Measurements from ENCODE around the gene SLC40A1. TPM values are rescaled to one million over a fixed set of nuclear protein-coding genes. Genes with fewer than 3 reads are reported as not detected.
A peak's percentile ranks its signal among the peaks of the same experiment; 100 is the strongest.

SLC40A1 gene
- total and polyA plus RNA-seq, 2 of the 13 experiments (the other 11 are each of a cell fraction or from before 2014, with no cell fraction given), result 10.6 to 24.9 TPM

- peak in 1 of 2 experiments; percentile 51; a peak in 1 of 4 replicates for TF ChIP-seq ATF4 (CRISPR knock-in tag; IDR thresholded peaks at IDR 0.05)
- no peak for TF ChIP-seq ZNF367 (CRISPR knock-in tag; IDR thresholded peaks at IDR 0.05; ENCODE audit: borderline replicate concordance)
- peak; percentile 89 for TF ChIP-seq NFIC (IDR thresholded peaks at IDR 0.05; ENCODE audit: low read length)
- TF ChIP-seq REL (CRISPR knock-in tag; conservative IDR thresholded peaks at IDR 0.05), result no peak
- peak; percentile 76 for TF ChIP-seq CREM (IDR thresholded peaks at IDR 0.05)
- no peak for TF ChIP-seq CREM (CRISPR knock-in tag; IDR thresholded peaks at IDR 0.05)
- TF ChIP-seq SALL1 (CRISPR knock-in tag; IDR thresholded peaks at IDR 0.05), result no peak
- TF ChIP-seq NCOA2 (CRISPR knock-in tag; IDR thresholded peaks at IDR 0.05), result peak; percentile 86
- peak; percentile 6; the same call in 1 of the 2 replicates for TF ChIP-seq FOXK2 (IDR thresholded peaks at IDR 0.05)
- TF ChIP-seq HDAC2 (CRISPR knock-in tag; IDR thresholded peaks at IDR 0.05), result 0 out of 2 replicates have a peak, but pooled peaks have one; percentile 26
- TF ChIP-seq BHLHE40 (IDR thresholded peaks at IDR 0.05; ENCODE audit: low read length), result peak; percentile 87
- TF ChIP-seq ZFYVE20 (CRISPR knock-in tag; IDR thresholded peaks at IDR 0.05; ENCODE audit: borderline replicate concordance, low read depth), result no peak
- TF ChIP-seq AFF4 (CRISPR knock-in tag; IDR thresholded peaks at IDR 0.05), result no peak
- no peak for TF ChIP-seq LBX2 (CRISPR knock-in tag; IDR thresholded peaks at IDR 0.05; ENCODE audit: borderline replicate concordance)
- 0 out of 2 replicates have a peak, but pooled peaks have one; percentile 42 for TF ChIP-seq FOXP4 (CRISPR knock-in tag; IDR thresholded peaks at IDR 0.05)
- TF ChIP-seq ZNF609 (CRISPR knock-in tag; IDR thresholded peaks at IDR 0.05; ENCODE audit: borderline replicate concordance), result peak; percentile 51; the same call in 1 of the 2 replicates
- TF ChIP-seq HOXD1 (CRISPR knock-in tag; IDR thresholded peaks at IDR 0.05), result peak; percentile 33; the same call in 1 of the 2 replicates
- TF ChIP-seq SOX5 (CRISPR knock-in tag; IDR thresholded peaks at IDR 0.05; ENCODE audit: borderline replicate concordance), result peak; percentile 83
These were observed 27.6 kb downstream of the SLC40A1 start (continued) for GRCh38 chr2:189552991-189553404.
